Cardiac muscle cell (in vitro differentiated cells and primary cell): ENCODE measurements around the gene KLF18. TPM values are rescaled to one million over a fixed set of nuclear protein-coding genes. Genes with fewer than 3 reads are reported as not detected.

Experiments
- DNase-seq, 2 donors: peaks; one replicate each; pipeline versions ENCODE4 v3.0.0 to v3.0.0-alpha.2; 2010 to 2017; ENCODE audit warnings: low read depth in 1 of 2, low spot score in 1 of 2
- H3K27ac ChIP-seq: fragments of 200-600 bp; sonication (generic); 2 replicates; pipeline ENCODE4 v1.5.1; 2016
- H3K27me3 ChIP-seq: fragments of 200-600 bp; sonication (generic); 2 replicates; pipeline ENCODE4 v1.6.0; 2016; ENCODE audit warnings: control low read depth
- H3K36me3 ChIP-seq: fragments of 200-600 bp; sonication (generic); 2 replicates; pipeline ENCODE4 v1.5.1; 2016; ENCODE audit warnings: control low read depth
- H3K4me1 ChIP-seq: fragments of 200-600 bp; sonication (generic); 2 replicates; pipeline ENCODE4 v1.8.1; 2017; ENCODE audit warnings: low read depth, mild to moderate bottlenecking, mixed run types
- H3K4me3 ChIP-seq: fragments of 200-600 bp; sonication (generic); 2 replicates; pipeline ENCODE4 v1.5.1; 2016; ENCODE audit warnings: mild to moderate bottlenecking
- H3K9me3 ChIP-seq: fragments of 200-600 bp; sonication (generic); 2 replicates; pipeline ENCODE4 v1.5.1; 2017; ENCODE audit warnings: low read depth, mild to moderate bottlenecking, control low read depth
- CTCF ChIP-seq: IDR thresholded peaks from 2 replicates; pipeline ENCODE4 v1.5.1; 2012; ENCODE audit warnings: low read depth, mild to moderate bottlenecking, low read length
- polyA plus RNA-seq: library from polyadenylated mRNA; unstranded; fragments of >200 nt; fragmentation: Nextera tagmentation; extraction: Ambion mirVana; gene quantifications from 2 replicates; pipeline ENCODE4 v1.2.1, GENCODE V29; 2016
- total RNA-seq: library from RNA; depleted of rRNA; stranded (reverse); fragments of >200 nt; gene quantifications from 2 replicates; pipeline ENCODE4 v1.2.3, GENCODE V29; 2016

KLF18 gene
- total and polyA plus RNA-seq, 2 experiments from 2014 or later, result not detected

- no peak for TF ChIP-seq CTCF
- DNase-seq, result no peak
- H3K27ac ChIP-seq, result no peak overlapping the region
Observed at GRCh38 chr1:44110916-44111315, 30.5 kb downstream of the KLF18 start.

GRCh38 chr1:44108971-44109370, 32.5 kb downstream of the KLF18 start:
- H3K27me3 ChIP-seq, result peaks cover 6% of the 10 kb centered on the region
- no peak for DNase-seq
- H3K4me1 ChIP-seq, result no peaks in the 10 kb centered on the region
- no peaks in the 10 kb centered on the region for H3K36me3 ChIP-seq
- no peak overlapping the region for H3K27ac ChIP-seq
- H3K9me3 ChIP-seq, result no peaks in the 10 kb centered on the region
- no peak for TF ChIP-seq CTCF
- H3K4me3 ChIP-seq, result no peak overlapping the region

More at GRCh38 chr1:44110916-44111315, 30.5 kb downstream of the KLF18 start:
- Histone ChIP-seq H3K36me3 (no peaks in the 10 kb centered on the region), H3K4me1 (no peaks in the 10 kb centered on the region), H3K4me3 (no peak overlapping the region), H3K27me3 (peaks cover 5% of the 10 kb centered on the region), H3K9me3 (no peaks in the 10 kb centered on the region)

GRCh38 chr1:44108241-44108640, 33.2 kb downstream of the KLF18 start:
- no peak for TF ChIP-seq CTCF
- Histone ChIP-seq H3K27me3 (peaks cover 6% of the 10 kb centered on the region), H3K4me3 (no peak overlapping the region), H3K4me1 (no peaks in the 10 kb centered on the region), H3K9me3 (no peaks in the 10 kb centered on the region), H3K27ac (no peak overlapping the region), H3K36me3 (no peaks in the 10 kb centered on the region)
- peak in 1 of 2 donors; percentile 57 for DNase-seq

- no peaks in the 10 kb centered on the region for H3K9me3 ChIP-seq
Observed at GRCh38 chr1:44105810-44106209, 35.6 kb downstream of the KLF18 start.

GRCh38 chr1:44103270-44104131, 37.9 kb downstream of the KLF18 start:
- TF ChIP-seq CTCF, result no peak
- Histone ChIP-seq H3K9me3 (no peaks in the 10 kb centered on the region), H3K4me3 (no peak overlapping the region), H3K27me3 (peaks cover 6% of the 10 kb centered on the region), H3K4me1 (no peaks in the 10 kb centered on the region), H3K36me3 (no peaks in the 10 kb centered on the region), H3K27ac (no peak overlapping the region)
- peak in 1 of 2 donors; percentile 29 for DNase-seq

More at GRCh38 chr1:44105810-44106209, 35.6 kb downstream of the KLF18 start:
- Histone ChIP-seq H3K27me3 (peaks cover 6% of the 10 kb centered on the region), H3K36me3 (no peaks in the 10 kb centered on the region), H3K4me1 (no peaks in the 10 kb centered on the region), H3K4me3 (no peak overlapping the region), H3K27ac (no peak overlapping the region)
- DNase-seq, result no peak
- TF ChIP-seq CTCF, result no peak
